Spleen (tissue), 7 donors: ENCODE data around the gene CX3CL1.

Experiments used
- POLR2A ChIP-seq, 3 donors: fragments of 450-650 bp; IDR thresholded peaks; one replicate each; pipeline ENCODE4 v1.5.1; 2017; ENCODE audit warnings: antibody characterized with exemption in 3 of 3, mild to moderate bottlenecking in 1 of 3
- POLR2AphosphoS5 ChIP-seq, 3 donors: sonication (generic); formaldehyde crosslinking; IDR thresholded peaks; one replicate each; pipeline ENCODE4 v1.5.1; 2017; ENCODE audit warnings: antibody characterized with exemption in 3 of 3
- TF ChIP-seq, protein P1 (sequence below), 11 experiments: fragments of 200-600 bp in 7 of 11; fragments of 450-650 bp in 4 of 11; sonication (generic) in 4 of 11; IDR thresholded peaks in 8 of 11; conservative IDR thresholded peaks in 3 of 11; 1 replicate in 7 of 11; 2 replicates in 4 of 11; pipeline versions ENCODE4 v1.4.0 to v1.8.0; 2016 to 2021; ENCODE audit warnings: antibody characterized with exemption in 11 of 11, inconsistent platforms in 4 of 11, mild to moderate bottlenecking in 1 of 11
- donor health status: DM: no; HTN: no; CAD: no; lungs with moderate emphysema.
- donor health status: DM: no; HTN: no; CAD: no.
- donor health status: DM: no; HTN: no; CAD: no.

GRCh38 chr16:57391300-57391699, 19.0 kb downstream of the CX3CL1 start:
- TF ChIP-seq, protein P1, sequence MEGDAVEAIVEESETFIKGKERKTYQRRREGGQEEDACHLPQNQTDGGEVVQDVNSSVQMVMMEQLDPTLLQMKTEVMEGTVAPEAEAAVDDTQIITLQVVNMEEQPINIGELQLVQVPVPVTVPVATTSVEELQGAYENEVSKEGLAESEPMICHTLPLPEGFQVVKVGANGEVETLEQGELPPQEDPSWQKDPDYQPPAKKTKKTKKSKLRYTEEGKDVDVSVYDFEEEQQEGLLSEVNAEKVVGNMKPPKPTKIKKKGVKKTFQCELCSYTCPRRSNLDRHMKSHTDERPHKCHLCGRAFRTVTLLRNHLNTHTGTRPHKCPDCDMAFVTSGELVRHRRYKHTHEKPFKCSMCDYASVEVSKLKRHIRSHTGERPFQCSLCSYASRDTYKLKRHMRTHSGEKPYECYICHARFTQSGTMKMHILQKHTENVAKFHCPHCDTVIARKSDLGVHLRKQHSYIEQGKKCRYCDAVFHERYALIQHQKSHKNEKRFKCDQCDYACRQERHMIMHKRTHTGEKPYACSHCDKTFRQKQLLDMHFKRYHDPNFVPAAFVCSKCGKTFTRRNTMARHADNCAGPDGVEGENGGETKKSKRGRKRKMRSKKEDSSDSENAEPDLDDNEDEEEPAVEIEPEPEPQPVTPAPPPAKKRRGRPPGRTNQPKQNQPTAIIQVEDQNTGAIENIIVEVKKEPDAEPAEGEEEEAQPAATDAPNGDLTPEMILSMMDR (IDR thresholded peaks at IDR 0.05 in 8 of 11, conservative IDR thresholded peaks at IDR 0.05 in 3 of 11), result no peak
- TF ChIP-seq POLR2A (IDR thresholded peaks at IDR 0.05) (no peak), POLR2AphosphoS5 (IDR thresholded peaks at IDR 0.05) (no peak)
